OCI-LY1 (cell line): ENCODE results near the gene GRM7.

Experiments used
- H2AFZ ChIP-seq: fragments of 200-600 bp; sonication (generic), shearing (Covaris generic); 2 replicates; pipeline ENCODE4 v1.6.0; 2014; ENCODE audit warnings: antibody characterized with exemption, mild to moderate bottlenecking, low read length
- H3F3A ChIP-seq: fragments of 200-600 bp; sonication (generic), shearing (Covaris generic); 2 replicates; pipeline ENCODE4 v1.6.0; 2014; ENCODE audit warnings: mild to moderate bottlenecking, antibody characterized with exemption, low read length, moderate library complexity; ENCODE audit not compliant: insufficient read depth
- H3K27ac ChIP-seq: fragments of 200-600 bp; sonication (generic); 2 replicates; pipeline ENCODE4 v1.5.1; 2014; ENCODE audit warnings: low read length, mixed run types, mild to moderate bottlenecking, low read depth; ENCODE audit not compliant: poor library complexity, severe bottlenecking
- H3K27me3 ChIP-seq: fragments of 200-600 bp; sonication (generic); 2 replicates; pipeline ENCODE4 v1.6.0; 2014; ENCODE audit warnings: antibody characterized with exemption, mild to moderate bottlenecking, low read length, moderate library complexity; ENCODE audit not compliant: insufficient read depth
- H3K36me3 ChIP-seq: fragments of 200-600 bp; sonication (generic); 2 replicates; pipeline ENCODE4 v1.6.1; 2014; ENCODE audit warnings: mild to moderate bottlenecking, antibody characterized with exemption, low read length, moderate library complexity, mixed read lengths; ENCODE audit not compliant: insufficient read depth
- H3K4me1 ChIP-seq: fragments of 200-600 bp; sonication (generic); 2 replicates; pipeline ENCODE4 v1.5.1; 2014; ENCODE audit warnings: mild to moderate bottlenecking, low read length, moderate library complexity; ENCODE audit not compliant: insufficient read depth, severe bottlenecking
- H3K4me2 ChIP-seq: fragments of 200-600 bp; sonication (generic), shearing (Covaris generic); 2 replicates; pipeline ENCODE4 v1.6.1; 2014; ENCODE audit warnings: low read length
- H3K4me3 ChIP-seq: fragments of 200-600 bp; sonication (generic); 2 replicates; pipeline ENCODE4 v1.5.1; 2014; ENCODE audit warnings: low read length, low read depth, mild to moderate bottlenecking, mixed read lengths; ENCODE audit not compliant: poor library complexity, severe bottlenecking
- H3K79me2 ChIP-seq: fragments of 200-600 bp; shearing (Covaris generic); 2 replicates; pipeline ENCODE4 v1.6.1; 2016; ENCODE audit warnings: mixed run types, low read length, mixed read lengths; ENCODE audit not compliant: insufficient read depth
- H3K9ac ChIP-seq: fragments of 200-600 bp; sonication (generic), shearing (Covaris generic); 2 replicates; pipeline ENCODE4 v1.6.1; 2014; ENCODE audit warnings: mild to moderate bottlenecking, low read length, mixed read lengths
- H3K9me2 ChIP-seq: fragments of 200-600 bp; sonication (generic), shearing (Covaris generic); 2 replicates; pipeline ENCODE4 v1.6.1; 2014; ENCODE audit warnings: low read depth, mild to moderate bottlenecking, low read length, mixed read lengths
- H3K9me3 ChIP-seq: fragments of 200-600 bp; shearing (Covaris generic); 2 replicates; pipeline ENCODE4 v1.6.1; 2014; ENCODE audit warnings: low read length, mixed read lengths
- H4K20me1 ChIP-seq: fragments of 200-600 bp; sonication (generic), shearing (Covaris generic); 2 replicates; pipeline ENCODE4 v1.6.0; 2016; ENCODE audit warnings: mild to moderate bottlenecking, low read length; ENCODE audit not compliant: insufficient read depth
- EZH2 ChIP-seq: fragments of 200-600 bp; sonication (generic), shearing (Covaris generic); IDR thresholded peaks from 2 replicates; pipeline ENCODE4 v1.8.0; 2017; ENCODE audit warnings: borderline replicate concordance, mixed run types, mild to moderate bottlenecking, antibody characterized with exemption, low read length, moderate library complexity, mixed read lengths
- TF ChIP-seq, protein P1 (sequence below): fragments of 200-600 bp; sonication (generic), shearing (Covaris generic); IDR thresholded peaks from 2 replicates; pipeline ENCODE4 v1.5.1; 2017; ENCODE audit warnings: mild to moderate bottlenecking, antibody characterized with exemption, low read length, moderate library complexity, mixed read lengths

Gene GRM7

DNA sequence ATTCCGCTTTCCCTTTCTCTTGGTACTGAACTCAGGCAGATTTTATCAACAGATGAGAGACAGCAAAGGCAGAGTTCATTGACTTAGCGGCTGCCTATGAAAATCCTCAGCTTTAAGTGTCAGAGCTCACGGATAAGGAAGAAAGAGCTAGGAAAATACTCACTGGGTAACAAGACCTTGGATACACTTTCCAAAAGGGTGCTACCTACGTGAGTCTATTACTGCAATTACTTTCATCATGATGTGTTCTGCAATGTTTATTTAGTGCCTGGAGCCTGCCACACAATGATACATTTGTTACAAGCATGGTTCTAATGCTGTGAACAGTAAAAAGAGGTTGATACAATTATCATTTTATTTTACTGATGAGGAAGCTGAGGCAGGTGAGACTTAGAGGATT, 177.5 kb downstream of the GRM7 start:
- Histone ChIP-seq H3K36me3 (no peaks in the 10 kb centered on the region), H3F3A (no peaks in the 10 kb centered on the region), H2AFZ (no peak overlapping the region), H3K4me2 (no peak overlapping the region), H3K9ac (no peak overlapping the region), H3K9me3 (no peaks in the 10 kb centered on the region), H3K9me2 (no peaks in the 10 kb centered on the region), H4K20me1 (no peaks in the 10 kb centered on the region), H3K4me1 (no peaks in the 10 kb centered on the region), H3K27me3 (no peaks in the 10 kb centered on the region), H3K79me2 (no peaks in the 10 kb centered on the region), H3K4me3 (no peak overlapping the region), H3K27ac (no peak overlapping the region)
- TF ChIP-seq, protein P1, sequence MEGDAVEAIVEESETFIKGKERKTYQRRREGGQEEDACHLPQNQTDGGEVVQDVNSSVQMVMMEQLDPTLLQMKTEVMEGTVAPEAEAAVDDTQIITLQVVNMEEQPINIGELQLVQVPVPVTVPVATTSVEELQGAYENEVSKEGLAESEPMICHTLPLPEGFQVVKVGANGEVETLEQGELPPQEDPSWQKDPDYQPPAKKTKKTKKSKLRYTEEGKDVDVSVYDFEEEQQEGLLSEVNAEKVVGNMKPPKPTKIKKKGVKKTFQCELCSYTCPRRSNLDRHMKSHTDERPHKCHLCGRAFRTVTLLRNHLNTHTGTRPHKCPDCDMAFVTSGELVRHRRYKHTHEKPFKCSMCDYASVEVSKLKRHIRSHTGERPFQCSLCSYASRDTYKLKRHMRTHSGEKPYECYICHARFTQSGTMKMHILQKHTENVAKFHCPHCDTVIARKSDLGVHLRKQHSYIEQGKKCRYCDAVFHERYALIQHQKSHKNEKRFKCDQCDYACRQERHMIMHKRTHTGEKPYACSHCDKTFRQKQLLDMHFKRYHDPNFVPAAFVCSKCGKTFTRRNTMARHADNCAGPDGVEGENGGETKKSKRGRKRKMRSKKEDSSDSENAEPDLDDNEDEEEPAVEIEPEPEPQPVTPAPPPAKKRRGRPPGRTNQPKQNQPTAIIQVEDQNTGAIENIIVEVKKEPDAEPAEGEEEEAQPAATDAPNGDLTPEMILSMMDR, result no peak
- TF ChIP-seq EZH2, result no peak

DNA sequence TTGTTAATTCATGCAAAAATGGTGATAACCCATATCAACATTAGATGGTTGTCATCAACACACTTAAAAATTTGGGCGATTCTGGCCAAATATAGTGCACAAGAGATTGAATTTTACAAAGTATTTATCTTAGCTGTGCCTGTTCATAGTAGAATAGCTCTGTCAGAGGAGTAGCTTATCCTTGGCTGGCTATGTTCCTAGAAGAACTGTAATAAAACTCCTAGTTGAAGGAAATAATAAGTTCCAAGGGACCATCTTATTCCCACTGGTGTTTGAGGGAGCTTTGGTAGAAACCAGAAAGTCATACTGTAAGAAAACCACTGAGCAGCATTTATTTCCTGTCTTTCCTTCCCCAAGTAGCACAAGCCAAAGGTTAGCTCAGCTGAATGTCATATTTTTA, 201.8 kb downstream of the GRM7 start:
- Histone ChIP-seq H4K20me1 (no peaks in the 10 kb centered on the region), H3K27me3 (no peaks in the 10 kb centered on the region), H3K27ac (no peak overlapping the region), H3K9me2 (no peaks in the 10 kb centered on the region), H3K4me1 (no peaks in the 10 kb centered on the region), H3K9ac (no peak overlapping the region), H3K4me3 (no peak overlapping the region), H3K4me2 (no peak overlapping the region), H3K9me3 (no peaks in the 10 kb centered on the region), H3K79me2 (no peaks in the 10 kb centered on the region), H3F3A (no peaks in the 10 kb centered on the region), H3K36me3 (no peaks in the 10 kb centered on the region), H2AFZ (no peak overlapping the region)
- TF ChIP-seq EZH2, result no peak
- TF ChIP-seq, protein P1, result no peak

DNA sequence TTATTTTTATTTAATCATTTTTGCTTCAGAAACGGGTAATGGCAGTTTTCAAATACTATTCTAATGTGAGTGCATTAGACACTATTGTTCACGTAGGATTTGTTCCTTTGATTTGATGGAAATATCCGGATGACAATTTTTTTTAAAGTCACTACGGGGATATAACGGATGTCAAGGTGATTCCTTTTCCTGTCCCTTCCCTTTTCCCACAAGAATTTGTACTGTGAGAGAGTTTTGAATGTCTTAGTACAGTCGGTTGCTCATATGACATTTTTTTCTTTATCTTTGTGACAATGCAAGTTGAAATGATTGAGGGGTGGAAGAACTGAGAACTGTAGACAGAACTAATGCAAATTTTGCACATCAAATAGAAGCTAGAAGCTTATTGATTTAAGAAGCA, 209.5 kb downstream of the GRM7 start:
- no peak overlapping the region for H3K9ac ChIP-seq
- H3K9me3 ChIP-seq, result no peaks in the 10 kb centered on the region
- no peaks in the 10 kb centered on the region for H3K79me2 ChIP-seq
- TF ChIP-seq, protein P1, result no peak
- no peak for TF ChIP-seq EZH2
- no peak overlapping the region for H3K4me3 ChIP-seq
- no peaks in the 10 kb centered on the region for H3K36me3 ChIP-seq
- H4K20me1 ChIP-seq, result no peaks in the 10 kb centered on the region
- H3K4me1 ChIP-seq, result no peaks in the 10 kb centered on the region
- no peak overlapping the region for H3K27ac ChIP-seq
- no peak overlapping the region for H3K4me2 ChIP-seq
- H3K9me2 ChIP-seq, result no peaks in the 10 kb centered on the region
- H2AFZ ChIP-seq, result no peak overlapping the region
- H3F3A ChIP-seq, result no peaks in the 10 kb centered on the region
- no peaks in the 10 kb centered on the region for H3K27me3 ChIP-seq
